IMR-90 (cell line): ENCODE results near the gene FCRL2. TPM values are rescaled to one million over a fixed set of nuclear protein-coding genes. Genes with fewer than 3 reads are reported as not detected.

ENCODE experiments used
- ATAC-seq: fragments of 200-7000 bp; cut with Tn5 transposase; 2 replicates; pipeline ENCODE4 v1.9.1; 2020; ENCODE audit warnings: low read depth, mild to moderate bottlenecking, moderate library complexity
- BruUV-seq: library from RNA; stranded (reverse); fragments of 400-500 nt; replicated peaks from 2 replicates; lab custom pipeline; 2021; lab: Mats Ljungman, UMichigan
- CTCF ChIA-PET: fragments of 300-600 bp; formaldehyde crosslinking; extraction: SDS; loops from one replicate; lab custom pipeline; 2021; ENCODE audit warnings: antibody characterized with exemption; lab: Yijun Ruan, JAX
- POLR2A ChIA-PET: fragments of 300-600 bp; sonication (Branson Sonifier 250); formaldehyde crosslinking; loops from one replicate; lab custom pipeline; 2022; ENCODE audit warnings: antibody characterized with exemption; ENCODE audit not compliant: unreplicated experiment; lab: Charles Lee
- DNase-seq: peaks from one replicate; pipeline ENCODE4 v3.0.0; 2013
- H2AFZ ChIP-seq: replicated peaks from 2 replicates; pipeline ENCODE3; 2013; ENCODE audit warnings: low read length, mild to moderate bottlenecking; ENCODE audit not compliant: poor library complexity
- H2AK5ac ChIP-seq: 2 replicates; pipeline ENCODE4 v1.6.1; 2013; ENCODE audit warnings: low read depth, low read length, inconsistent platforms
- H2AK9ac ChIP-seq: replicated peaks from 2 replicates; pipeline ENCODE3; 2013; ENCODE audit warnings: mild to moderate bottlenecking, low read depth, low read length, moderate library complexity; ENCODE audit not compliant: poor library complexity
- H2BK120ac ChIP-seq: 2 replicates; pipeline ENCODE4 v1.6.1; 2013; ENCODE audit warnings: low read depth, low read length, inconsistent platforms
- H2BK15ac ChIP-seq: 3 replicates; pipeline ENCODE4 v1.6.1; 2013; ENCODE audit warnings: low read depth, low read length, inconsistent platforms
- H2BK20ac ChIP-seq: 2 replicates; pipeline ENCODE4 v1.6.1; 2013; ENCODE audit warnings: low read depth, mild to moderate bottlenecking, inconsistent platforms, low read length, moderate library complexity
- H2BK5ac ChIP-seq: 2 replicates; pipeline ENCODE4 v1.6.1; 2013; ENCODE audit warnings: mild to moderate bottlenecking, low read depth, low read length, inconsistent platforms; ENCODE audit not compliant: poor library complexity, severe bottlenecking
- H3K14ac ChIP-seq: replicated peaks from 2 replicates; pipeline ENCODE4 v1.6.1; 2013; ENCODE audit warnings: low read depth, low read length, inconsistent platforms
- H3K18ac ChIP-seq: 2 replicates; pipeline ENCODE4 v1.6.1; 2013; ENCODE audit warnings: low read depth, low read length, control low read depth
- H3K23ac ChIP-seq: 2 replicates; pipeline ENCODE4 v1.6.1; 2013; ENCODE audit warnings: low read depth, low read length, inconsistent platforms
- H3K27ac ChIP-seq: 2 replicates; pipeline ENCODE4 v1.5.1; 2013; ENCODE audit warnings: mild to moderate bottlenecking, control low read depth, low read length; ENCODE audit not compliant: insufficient read depth
- H3K27me3 ChIP-seq: 2 replicates; pipeline ENCODE4 v1.6.1; 2013; ENCODE audit warnings: low read length; ENCODE audit not compliant: control insufficient read depth, insufficient read depth
- H3K36me3 ChIP-seq: 2 replicates; pipeline ENCODE4 v1.6.1; 2013; ENCODE audit warnings: low read length, mixed read lengths; ENCODE audit not compliant: control insufficient read depth, insufficient read depth
- H3K4ac ChIP-seq: 2 replicates; pipeline ENCODE4 v1.6.1; 2013; ENCODE audit warnings: low read depth, low read length, inconsistent platforms
- H3K4me1 ChIP-seq: 2 replicates; pipeline ENCODE4 v1.6.1; 2013; ENCODE audit warnings: low read length, mixed read lengths; ENCODE audit not compliant: control insufficient read depth, insufficient read depth
- H3K4me2 ChIP-seq: 2 replicates; pipeline ENCODE4 v1.6.1; 2013; ENCODE audit warnings: low read depth, mild to moderate bottlenecking, control low read depth, low read length, moderate library complexity
- H3K4me3 ChIP-seq: 2 replicates; pipeline ENCODE4 v1.5.1; 2013; ENCODE audit warnings: low read depth, mild to moderate bottlenecking, control low read depth, low read length, moderate library complexity; ENCODE audit not compliant: insufficient read depth
- H3K56ac ChIP-seq: 2 replicates; pipeline ENCODE4 v1.6.1; 2013; ENCODE audit warnings: low read length, inconsistent platforms; ENCODE audit not compliant: insufficient read depth; ENCODE audit errors: extremely low read depth
- H3K79me1 ChIP-seq, 2 experiments: 2 replicates each; pipeline ENCODE4 v1.6.1; 2013; ENCODE audit warnings: low read length in 2 of 2, inconsistent platforms in 1 of 2, low read depth in 1 of 2
- H3K9ac ChIP-seq: 2 replicates; pipeline ENCODE4 v1.6.1; 2013; ENCODE audit warnings: low read depth, low read length, control low read depth
- H3K9me1 ChIP-seq: 2 replicates; pipeline ENCODE4 v1.6.1; 2013; ENCODE audit warnings: low read length, inconsistent platforms; ENCODE audit not compliant: insufficient read depth
- H3K9me3 ChIP-seq: 2 replicates; pipeline ENCODE4 v1.6.1; 2013; ENCODE audit warnings: low read length; ENCODE audit not compliant: control insufficient read depth, insufficient read depth
- H4K20me1 ChIP-seq: 2 replicates; pipeline ENCODE4 v1.6.1; 2013; ENCODE audit warnings: low read length, inconsistent platforms; ENCODE audit not compliant: insufficient read depth
- H4K5ac ChIP-seq: 2 replicates; pipeline ENCODE4 v1.6.1; 2013; ENCODE audit warnings: mild to moderate bottlenecking, low read depth, low read length, control low read depth
- H4K8ac ChIP-seq, 2 experiments: 2 replicates each; pipeline ENCODE4 v1.6.1; 2013; ENCODE audit warnings: low read depth in 2 of 2, low read length in 2 of 2, control low read depth in 1 of 2, inconsistent platforms in 1 of 2
- H4K91ac ChIP-seq: 2 replicates; pipeline ENCODE4 v1.6.1; 2013; ENCODE audit warnings: low read depth, low read length, inconsistent platforms; ENCODE audit not compliant: insufficient read depth
- BHLHE40 ChIP-seq: fragments of 150-350 bp; IDR thresholded peaks from 2 replicates; pipeline ENCODE4 v1.6.1; 2016; ENCODE audit warnings: mild to moderate bottlenecking, low read depth, low read length
- CEBPB ChIP-seq: IDR thresholded peaks from 2 replicates; pipeline ENCODE4 v1.6.1; 2012; ENCODE audit warnings: low read depth, low read length, improper control_type of control experiment
- CHD1 ChIP-seq: IDR thresholded peaks from 2 replicates; pipeline ENCODE4 v1.6.1; 2012; ENCODE audit warnings: low read depth, low read length, improper control_type of control experiment
- CTCF ChIP-seq: conservative IDR thresholded peaks from 2 replicates; pipeline ENCODE4 v1.5.1; 2012; ENCODE audit warnings: mild to moderate bottlenecking, low read depth, low read length, improper control_type of control experiment
- ELK1 ChIP-seq: fragments of 150-350 bp; IDR thresholded peaks from 2 replicates; pipeline ENCODE4 v1.6.1; 2016; ENCODE audit warnings: low read depth, mild to moderate bottlenecking, low read length, moderate library complexity, borderline replicate concordance
- FOS ChIP-seq: fragments of 150-350 bp; IDR thresholded peaks from 2 replicates; pipeline ENCODE4 v1.6.1; 2016; ENCODE audit warnings: low read depth, low read length
- MAFK ChIP-seq: IDR thresholded peaks from 2 replicates; pipeline ENCODE4 v1.6.1; 2012; ENCODE audit warnings: low read depth, low read length, improper control_type of control experiment
- MAZ ChIP-seq: IDR thresholded peaks from 2 replicates; pipeline ENCODE4 v1.6.1; 2012; ENCODE audit warnings: low read depth, mild to moderate bottlenecking, low read length, improper control_type of control experiment, moderate library complexity, borderline replicate concordance
- MXI1 ChIP-seq: IDR thresholded peaks from 2 replicates; pipeline ENCODE4 v1.6.1; 2012; ENCODE audit warnings: low read depth, mild to moderate bottlenecking, low read length, moderate library complexity, borderline replicate concordance
- NFE2L2 ChIP-seq: fragments of 150-350 bp; IDR thresholded peaks from 2 replicates; pipeline ENCODE4 v1.6.1; 2016; ENCODE audit warnings: low read depth, mild to moderate bottlenecking, low read length
- POLR2A ChIP-seq: IDR thresholded peaks from 2 replicates; pipeline ENCODE4 v1.6.1; 2012; ENCODE audit warnings: mild to moderate bottlenecking, low read depth, low read length
- RAD21 ChIP-seq: IDR thresholded peaks from 2 replicates; pipeline ENCODE4 v1.6.1; 2012; ENCODE audit warnings: low read length, improper control_type of control experiment
- RCOR1 ChIP-seq: IDR thresholded peaks from 2 replicates; pipeline ENCODE4 v1.6.1; 2012; ENCODE audit warnings: mild to moderate bottlenecking, low read length, improper control_type of control experiment; ENCODE audit not compliant: insufficient replicate concordance
- RFX5 ChIP-seq: IDR thresholded peaks from 2 replicates; pipeline ENCODE4 v1.8.0; 2012; ENCODE audit warnings: low read depth, mild to moderate bottlenecking, low read length, moderate library complexity
- SMC3 ChIP-seq: fragments of 150-350 bp; IDR thresholded peaks from 2 replicates; pipeline ENCODE4 v1.6.1; 2016; ENCODE audit warnings: low read depth, mild to moderate bottlenecking, antibody characterized with exemption, low read length, moderate library complexity
- USF2 ChIP-seq: fragments of 150-350 bp; IDR thresholded peaks from 2 replicates; pipeline ENCODE4 v1.6.1; 2017; ENCODE audit warnings: mild to moderate bottlenecking, antibody characterized with exemption, low read length, low read depth
- WGBS, 2 experiments: methylation state at CpG; one replicate each; pipeline versions ENCODE4 v1.1.5 to v1.1.7; 2013; ENCODE audit warnings: missing lambda C conversion rate in 2 of 2; ENCODE audit not compliant: insufficient read length in 1 of 2; ENCODE audit errors: extremely low coverage in 2 of 2; 5-methylcytosine and 5-hydroxymethylcytosine counted together
- dilution Hi-C: fragments of 300-500 bp; cut with HindIII; formaldehyde crosslinking; loops from one replicate; pipeline ENCODE4 v1.14.3; 2018; ENCODE audit warnings: low sequenced_read_pairs; ENCODE audit not compliant: unreplicated experiment
- in situ Hi-C: fragments of 300-500 bp; cut with MboI; formaldehyde crosslinking; loops from 3 replicates; pipeline ENCODE4 v1.14.3; 2019; ENCODE audit warnings: low sequenced_read_pairs, inconsistent platforms, mixed read lengths
- intact Hi-C: fragments of 100-400 bp; cut with micrococcal nuclease; formaldehyde crosslinking; loops from 2 replicates; pipeline ENCODE4 v1.10.0; 2022
- polyA plus RNA-seq, 3 experiments: library from polyadenylated mRNA; depleted of rRNA; stranded (reverse); fragments of >200 nt; gene quantifications; 2 replicates each; pipeline ENCODE4 v1.2.3, GENCODE V29; 2012; ENCODE audit warnings: low replicate concordance in 1 of 3
- total RNA-seq: library from RNA; depleted of rRNA; stranded (reverse); fragments of >200 nt; gene quantifications from 2 replicates; pipeline ENCODE4 v1.2.3, GENCODE V29; 2012

The FCRL2 gene
- total and polyA plus RNA-seq, 2 of the 4 experiments (the other 2 are of a cell fraction) = not detected

GRCh38 chr1:157798211-157798610, 21.3 kb upstream of the FCRL2 start:
- no peaks in the 10 kb centered on the region for H3K9me3 ChIP-seq
- dilution Hi-C loops = no loop called here
- no peak overlapping the region for H2AFZ ChIP-seq
- no peak overlapping the region for H4K5ac ChIP-seq
- H3K18ac ChIP-seq = no peak overlapping the region
- no peak overlapping the region for H2BK20ac ChIP-seq
- H3K9ac ChIP-seq = no peak overlapping the region
- no peak overlapping the region for H4K91ac ChIP-seq
- H3K23ac ChIP-seq = no peak overlapping the region
- no peak overlapping the region for H3K56ac ChIP-seq
- no peak overlapping the region for H3K27ac ChIP-seq
- H4K20me1 ChIP-seq = no peaks in the 10 kb centered on the region
- H2AK5ac ChIP-seq = no peak overlapping the region
- in situ Hi-C loops = no loop called here
- no TSS peak for BruUV-seq
- POLR2A ChIA-PET = no interaction called here
- H4K8ac ChIP-seq = no peak overlapping the region
- no CpG with 5 or more reads among the region's 5 CpGs for WGBS, 2 experiments
- no peak overlapping the region for H3K4ac ChIP-seq
- TF ChIP-seq MAZ (no peak), RFX5 (no peak), SMC3 (no peak), RAD21 (no peak), MAFK (no peak), FOS (no peak), ELK1 (no peak), CTCF (no peak), MXI1 (no peak), CEBPB (no peak), CHD1 (no peak), POLR2A (no peak), USF2 (no peak), RCOR1 (no peak), NFE2L2 (no peak), BHLHE40 (no peak)
- no peaks in the 10 kb centered on the region for H3K4me1 ChIP-seq
- H2BK5ac ChIP-seq = no peak overlapping the region
- intact Hi-C loops = no loop called here
- H3K14ac ChIP-seq = no peak overlapping the region
- CTCF ChIA-PET = no interaction called here
- ATAC-seq (no peak), DNase-seq (no peak)
- H3K4me3 ChIP-seq = no peak overlapping the region
- H3K4me2 ChIP-seq = no peak overlapping the region
- H3K36me3 ChIP-seq = no peaks in the 10 kb centered on the region
- H3K79me1 ChIP-seq = no peaks in the 10 kb centered on the region
- no peak overlapping the region for H2BK120ac ChIP-seq
- H2BK15ac ChIP-seq = no peak overlapping the region
- H3K9me1 ChIP-seq = no peaks in the 10 kb centered on the region
- no peaks in the 10 kb centered on the region for H3K27me3 ChIP-seq
- H2AK9ac ChIP-seq = no peak overlapping the region
